Stimulated activated CD8-positive, alpha-beta memory T cell treated with anti-CD3 and anti-CD28 coated beads, Interleukin-4, amount 100 ng/mL, for 24 hours (primary cell): ENCODE results near the gene SERPINA6.
"Not testable (repeated sequence)": the region's sequence is repeated elsewhere in the genome, so short reads cannot be mapped to it uniquely, and the experiment has no call there.

Source experiments
- DNase-seq: peaks from one replicate; pipeline ENCODE4 v3.0.0-alpha.2; 2020; ENCODE audit warnings: low read depth

SERPINA6 gene

GRCh38 chr14:94291906-94292525 lies 31.1 kb downstream of the SERPINA6 start:
- DNase-seq: no peak

GRCh38 chr14:94291159-94291905 lies 31.8 kb downstream of the SERPINA6 start:
- no peak for DNase-seq

GRCh38 chr14:94290197-94290596 lies 32.9 kb downstream of the SERPINA6 start:
- no peak for DNase-seq

- no peak for DNase-seq
These were observed 34.3 kb downstream of the SERPINA6 start for GRCh38 chr14:94288610-94289465.

- no peak for DNase-seq
These were observed 38.0 kb downstream of the SERPINA6 start for GRCh38 chr14:94285158-94285557.

GRCh38 chr14:94284221-94284620 lies 38.9 kb downstream of the SERPINA6 start:
- DNase-seq: no peak

- DNase-seq: no peak
These were observed 40.0 kb downstream of the SERPINA6 start for GRCh38 chr14:94282991-94283723.

GRCh38 chr14:94278731-94279130 lies 44.4 kb downstream of the SERPINA6 start:
- DNase-seq: no peak

GRCh38 chr14:94276898-94277561 lies 46.1 kb downstream of the SERPINA6 start:
- not testable (repeated sequence) for DNase-seq

GRCh38 chr14:94269156-94269555 lies 54.0 kb downstream of the SERPINA6 start:
- DNase-seq: no peak

GRCh38 chr14:94268582-94268981 lies 54.6 kb downstream of the SERPINA6 start:
- not testable (repeated sequence) for DNase-seq

GRCh38 chr14:94267352-94267751 lies 55.8 kb downstream of the SERPINA6 start:
- no peak for DNase-seq

GRCh38 chr14:94264195-94264594 lies 58.9 kb downstream of the SERPINA6 start:
- DNase-seq: not testable (repeated sequence)
